GM23248 (cell line): ENCODE results near the gene PAFAH2. TPM values are rescaled to one million over a fixed set of nuclear protein-coding genes. Genes with fewer than 3 reads are reported as not detected.

ENCODE experiments used
- DNase-seq: peaks from one replicate; pipeline ENCODE4 v3.0.0-alpha.2; 2015
- H2AFZ ChIP-seq: fragments of 200-600 bp; sonication (generic); 2 replicates; pipeline ENCODE4 v1.6.1; 2016; ENCODE audit warnings: antibody characterized with exemption
- H3F3A ChIP-seq: fragments of 200-600 bp; sonication (generic); 2 replicates; pipeline ENCODE4 v1.6.1; 2016; ENCODE audit warnings: mild to moderate bottlenecking, antibody characterized with exemption, mixed run types; ENCODE audit not compliant: insufficient read depth
- H3K27ac ChIP-seq: fragments of 200-600 bp; sonication (generic); 2 replicates; pipeline ENCODE4 v1.5.1; 2016; ENCODE audit warnings: mild to moderate bottlenecking
- H3K27me3 ChIP-seq: fragments of 200-600 bp; sonication (generic); replicated peaks from 2 replicates; pipeline ENCODE4 v1.6.1; 2016; ENCODE audit warnings: mild to moderate bottlenecking; ENCODE audit not compliant: insufficient read depth
- H3K36me3 ChIP-seq: fragments of 200-600 bp; sonication (generic); 2 replicates; pipeline ENCODE4 v1.6.1; 2016; ENCODE audit warnings: low read depth, mild to moderate bottlenecking
- H3K4me1 ChIP-seq: fragments of 200-600 bp; sonication (generic); 2 replicates; pipeline ENCODE4 v1.6.1; 2016; ENCODE audit warnings: mild to moderate bottlenecking; ENCODE audit not compliant: insufficient read depth
- H3K4me2 ChIP-seq: fragments of 200-600 bp; sonication (generic); one replicate; pipeline ENCODE4 v1.6.1; 2016; ENCODE audit warnings: mild to moderate bottlenecking; ENCODE audit not compliant: unreplicated experiment
- H3K4me3 ChIP-seq: fragments of 200-600 bp; sonication (generic); 2 replicates; pipeline ENCODE4 v1.5.1; 2016; ENCODE audit warnings: mild to moderate bottlenecking
- H3K79me2 ChIP-seq: fragments of 200-600 bp; sonication (generic); 2 replicates; pipeline ENCODE4 v1.6.1; 2016; ENCODE audit warnings: mild to moderate bottlenecking; ENCODE audit not compliant: insufficient read depth
- H3K9ac ChIP-seq: fragments of 200-600 bp; sonication (generic); 2 replicates; pipeline ENCODE4 v1.6.1; 2016; ENCODE audit warnings: mild to moderate bottlenecking
- H3K9me2 ChIP-seq: fragments of 200-600 bp; sonication (generic); 2 replicates; pipeline ENCODE4 v1.6.1; 2016; ENCODE audit warnings: mixed run types, mild to moderate bottlenecking, moderate library complexity; ENCODE audit not compliant: insufficient read depth
- H3K9me3 ChIP-seq: fragments of 200-600 bp; sonication (generic); one replicate; pipeline ENCODE4 v1.6.1; 2017; ENCODE audit warnings: low read depth
- H4K20me1 ChIP-seq: fragments of 200-600 bp; sonication (generic); 2 replicates; pipeline ENCODE4 v1.6.0; 2016; ENCODE audit not compliant: insufficient read depth
- EZH2 ChIP-seq: fragments of 200-600 bp; sonication (generic); IDR thresholded peaks from 2 replicates; pipeline ENCODE4 v1.6.1; 2018; ENCODE audit warnings: antibody characterized with exemption, mild to moderate bottlenecking; ENCODE audit not compliant: insufficient read depth, poor library complexity, severe bottlenecking
- EZH2phosphoT487 ChIP-seq: fragments of 200-600 bp; sonication (generic); IDR thresholded peaks from 2 replicates; pipeline ENCODE4 v1.6.1; 2018; ENCODE audit warnings: antibody characterized with exemption, moderate library complexity, mild to moderate bottlenecking, low read depth; ENCODE audit not compliant: insufficient read depth
- WGBS, 2 experiments: methylation state at CpG; one replicate each; pipeline ENCODE4 v1.1.6; 2015 to 2017; ENCODE audit warnings: low lambda C conversion rate in 2 of 2, low coverage in 1 of 2; ENCODE audit errors: missing lambda C conversion rate in 2 of 2; 5-methylcytosine and 5-hydroxymethylcytosine counted together
- in situ Hi-C: fragments of 300-500 bp; cut with MboI; formaldehyde crosslinking; loops from 2 replicates; pipeline ENCODE4 v1.15.0; 2020
- polyA plus RNA-seq: library from polyadenylated mRNA; unstranded; fragments of >200 nt; fragmentation: Nextera tagmentation; extraction: Ambion mirVana; gene quantifications from 2 replicates; pipeline ENCODE4 v1.2.1, GENCODE V29; 2016
- total RNA-seq: library from RNA; depleted of rRNA; stranded (reverse); fragments of >200 nt; shearing (Covaris generic); gene quantifications from 2 replicates; pipeline ENCODE4 v1.2.3, GENCODE V29; 2014; rRNA removed

Gene PAFAH2
- total RNA-seq (10.7 and 11.9 TPM in 2 replicates), polyA plus RNA-seq (9.5 and 10.0 TPM in 2 replicates)

- Histone ChIP-seq H3K36me3 (no peaks in the 10 kb centered on the region), H3K27me3 (no peaks in the 10 kb centered on the region), H3K27ac (peak within 1 kb of the TSS; percentile 48), H4K20me1 (no peaks in the 10 kb centered on the region), H3K4me1 (peaks cover 13% of the 10 kb centered on the region), H3K9me3 (no peaks in the 10 kb centered on the region), H3K4me2 (peak within 1 kb of the TSS; percentile 83), H3K4me3 (peak within 1 kb of the TSS; percentile 84), H3K9ac (peak within 1 kb of the TSS; percentile 80), H3F3A (no peaks in the 10 kb centered on the region), H3K9me2 (no peaks in the 10 kb centered on the region), H2AFZ (peak within 1 kb of the TSS; percentile 97), H3K79me2 (no peaks in the 10 kb centered on the region)
- peak; percentile 100 for DNase-seq
- TF ChIP-seq EZH2: no peak
- no peak for TF ChIP-seq EZH2phosphoT487
- in situ Hi-C loops: loop anchor here (10.0 kb wide), 2 partner anchors 103 to 173 kb away; no protein-coding TSS in a partner anchor
- WGBS, 2 experiments: 3 to 4% methylated on average over 47 of the region's 47 CpGs
Measured at GRCh38 chr1:25997828-25998761, at the start of gene PAFAH2. Gene PAFAH2 (minus strand): TSS chr1:25998063. CDS start chr1:25990816, 7,247 bp downstream.

DNA sequence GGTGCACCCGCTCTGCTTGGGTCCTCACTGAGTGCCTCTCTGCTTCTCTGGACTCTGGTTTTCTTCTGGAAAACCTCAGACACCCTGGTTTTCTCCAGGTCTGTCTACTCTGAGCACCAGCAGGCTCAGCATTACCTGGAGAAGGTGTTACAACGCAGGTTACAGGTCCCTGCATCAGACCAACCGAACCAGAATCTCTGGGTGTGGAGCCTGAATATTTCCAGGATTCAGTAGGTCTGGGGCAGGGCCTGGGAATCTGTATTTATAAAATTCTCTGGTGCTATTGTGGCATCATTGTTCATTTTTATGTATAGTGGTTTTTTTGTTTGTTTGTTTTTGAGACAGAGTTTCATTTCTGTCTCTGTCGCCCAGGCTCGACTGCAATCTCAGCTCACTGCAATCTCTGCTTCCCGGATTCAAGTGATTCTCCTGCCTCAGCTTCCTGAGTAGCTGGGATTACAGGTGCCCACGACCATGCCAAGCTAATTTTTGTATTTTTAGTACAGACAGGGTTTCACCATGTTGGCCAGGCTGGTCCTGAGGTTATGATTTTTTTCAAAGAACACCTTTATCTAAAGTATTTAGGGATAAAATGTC lies 49.5 kb upstream of the PAFAH2 start:
- Histone ChIP-seq H3K9me3 (no peaks in the 10 kb centered on the region), H3K4me3 (no peak overlapping the region), H3K9ac (no peak overlapping the region), H3K27ac (no peak overlapping the region), H3F3A (no peaks in the 10 kb centered on the region), H3K9me2 (no peaks in the 10 kb centered on the region), H3K79me2 (no peaks in the 10 kb centered on the region), H4K20me1 (no peaks in the 10 kb centered on the region), H3K36me3 (no peaks in the 10 kb centered on the region), H2AFZ (no peak overlapping the region), H3K4me2 (no peak overlapping the region), H3K27me3 (peaks cover 63% of the 10 kb centered on the region), H3K4me1 (no peaks in the 10 kb centered on the region)
- 61 to 62% methylated on average over 7 of the region's 7 CpGs for WGBS, 2 experiments
- in situ Hi-C loops: no loop called here
- TF ChIP-seq EZH2: no peak
- TF ChIP-seq EZH2phosphoT487: no peak
- no peak for DNase-seq

- no peak overlapping the region for H3K9ac ChIP-seq
- H3F3A ChIP-seq: no peaks in the 10 kb centered on the region
- no peak overlapping the region for H3K4me2 ChIP-seq
- no peaks in the 10 kb centered on the region for H4K20me1 ChIP-seq
- no peak; the same call in 1 of the 2 replicates for TF ChIP-seq EZH2phosphoT487
- TF ChIP-seq EZH2: peak; percentile 88
- no peaks in the 10 kb centered on the region for H3K79me2 ChIP-seq
- H3K27me3 ChIP-seq: peaks cover 67% of the 10 kb centered on the region
- no peak for DNase-seq
- H3K36me3 ChIP-seq: no peaks in the 10 kb centered on the region
- H3K9me2 ChIP-seq: no peaks in the 10 kb centered on the region
- 3 to 4% methylated on average over 42 to 53 of the region's 57 CpGs for WGBS, 2 experiments
- H3K4me3 ChIP-seq: no peak overlapping the region
- H3K9me3 ChIP-seq: no peaks in the 10 kb centered on the region
- no peak overlapping the region for H3K27ac ChIP-seq
- H3K4me1 ChIP-seq: no peaks in the 10 kb centered on the region
- in situ Hi-C loops: no loop called here
- no peak overlapping the region for H2AFZ ChIP-seq
Measured at GRCh38 chr1:26046246-26047095, 48.6 kb upstream of the PAFAH2 start.
